Kidney epithelial cell (primary cell): ENCODE measurements around the gene MRPL3. TPM values are rescaled to one million over a fixed set of nuclear protein-coding genes. Genes with fewer than 3 reads are reported as not detected.

Experiments
- DNase-seq: peaks from one replicate; pipeline ENCODE4 v3.0.0-alpha.2; 2010; ENCODE audit warnings: low read depth
- H3K27me3 ChIP-seq: 2 replicates; pipeline ENCODE4 v1.6.0; 2011; ENCODE audit warnings: low read length; ENCODE audit not compliant: control insufficient read depth, insufficient read depth
- H3K36me3 ChIP-seq: 2 replicates; pipeline ENCODE4 v1.5.1; 2011; ENCODE audit warnings: low read length; ENCODE audit not compliant: control insufficient read depth, insufficient read depth
- H3K4me3 ChIP-seq: 2 replicates; pipeline ENCODE4 v1.5.1; 2011; ENCODE audit warnings: low read depth, mild to moderate bottlenecking, control low read depth, low read length
- total RNA-seq: library from RNA; depleted of rRNA; stranded (reverse); fragments of >200 nt; gene quantifications from 2 replicates; pipeline ENCODE4 v1.2.3, GENCODE V29; 2015
- TF ChIP-seq, protein P1 (sequence below): IDR thresholded peaks from 2 replicates; pipeline ENCODE4 v1.5.1; 2011; ENCODE audit warnings: mild to moderate bottlenecking, moderate library complexity, low read length, control low read depth, inconsistent platforms; ENCODE audit not compliant: insufficient read depth, poor library complexity, severe bottlenecking

The MRPL3 gene
- 105 and 132 TPM in 2 replicates for total RNA-seq

DNA sequence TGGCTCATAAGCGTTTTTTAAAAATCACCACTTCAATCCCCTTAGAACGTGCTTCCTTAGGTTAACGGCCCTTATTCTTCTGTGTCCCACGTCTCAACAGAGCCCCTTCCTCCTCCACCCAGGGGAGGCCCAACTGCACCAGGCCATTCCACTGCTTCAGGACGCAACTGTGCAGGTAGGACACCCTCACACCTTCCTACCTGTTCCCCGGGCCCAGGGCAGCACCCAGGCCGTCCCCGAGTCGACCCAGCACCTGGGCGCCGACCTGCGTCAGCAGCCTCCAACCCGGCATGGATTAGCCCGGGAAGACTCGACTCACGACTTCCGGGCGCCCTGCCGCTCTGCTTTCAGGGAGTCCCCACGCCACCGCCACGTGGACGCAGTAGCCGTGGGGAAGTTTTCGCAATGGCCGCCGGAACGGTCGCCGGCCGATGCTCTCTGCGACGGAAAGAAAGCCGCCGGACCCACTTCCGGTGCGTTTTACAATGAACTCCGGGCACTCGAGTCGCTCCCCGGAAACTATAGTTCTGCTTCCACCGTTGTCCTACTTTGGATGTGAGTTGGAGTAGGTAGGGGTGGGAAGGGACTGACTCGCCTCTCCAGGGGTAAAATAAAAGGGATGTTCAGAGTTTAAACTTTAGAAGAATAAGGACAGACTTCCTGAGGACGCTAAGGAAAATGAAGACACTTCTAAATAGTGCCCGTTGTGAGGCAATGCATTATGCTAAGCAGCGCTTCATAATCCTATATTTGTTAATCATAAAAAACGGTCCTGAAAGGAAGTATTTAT is at the start of gene MRPL3:
TSS of gene MRPL3 (minus strand) at position 442 of the 790 bp plus-strand sequence. CDS start at position 292, 150 bp downstream.
- Histone ChIP-seq H3K4me3 (peak within 1 kb of the TSS; percentile 75), H3K27me3 (no peaks in the 10 kb centered on the region), H3K36me3 (no peaks in the 10 kb centered on the region)
- TF ChIP-seq, protein P1, sequence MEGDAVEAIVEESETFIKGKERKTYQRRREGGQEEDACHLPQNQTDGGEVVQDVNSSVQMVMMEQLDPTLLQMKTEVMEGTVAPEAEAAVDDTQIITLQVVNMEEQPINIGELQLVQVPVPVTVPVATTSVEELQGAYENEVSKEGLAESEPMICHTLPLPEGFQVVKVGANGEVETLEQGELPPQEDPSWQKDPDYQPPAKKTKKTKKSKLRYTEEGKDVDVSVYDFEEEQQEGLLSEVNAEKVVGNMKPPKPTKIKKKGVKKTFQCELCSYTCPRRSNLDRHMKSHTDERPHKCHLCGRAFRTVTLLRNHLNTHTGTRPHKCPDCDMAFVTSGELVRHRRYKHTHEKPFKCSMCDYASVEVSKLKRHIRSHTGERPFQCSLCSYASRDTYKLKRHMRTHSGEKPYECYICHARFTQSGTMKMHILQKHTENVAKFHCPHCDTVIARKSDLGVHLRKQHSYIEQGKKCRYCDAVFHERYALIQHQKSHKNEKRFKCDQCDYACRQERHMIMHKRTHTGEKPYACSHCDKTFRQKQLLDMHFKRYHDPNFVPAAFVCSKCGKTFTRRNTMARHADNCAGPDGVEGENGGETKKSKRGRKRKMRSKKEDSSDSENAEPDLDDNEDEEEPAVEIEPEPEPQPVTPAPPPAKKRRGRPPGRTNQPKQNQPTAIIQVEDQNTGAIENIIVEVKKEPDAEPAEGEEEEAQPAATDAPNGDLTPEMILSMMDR, result no peak
- peak; percentile 37 for DNase-seq

- no peak for DNase-seq
- H3K27me3 ChIP-seq, result no peaks in the 10 kb centered on the region
- no peak overlapping the region for H3K4me3 ChIP-seq
- no peaks in the 10 kb centered on the region for H3K36me3 ChIP-seq
- TF ChIP-seq, protein P1, result no peak
These were observed 49.0 kb upstream of the MRPL3 start for GRCh38 chr3:131551761-131552160.

- no peak overlapping the region for H3K4me3 ChIP-seq
- TF ChIP-seq, protein P1, result no peak
- no peaks in the 10 kb centered on the region for H3K36me3 ChIP-seq
- DNase-seq, result no peak
- H3K27me3 ChIP-seq, result no peaks in the 10 kb centered on the region
These were observed 48.0 kb upstream of the MRPL3 start for GRCh38 chr3:131550562-131551465.

- no peaks in the 10 kb centered on the region for H3K36me3 ChIP-seq
- H3K27me3 ChIP-seq, result no peaks in the 10 kb centered on the region
- DNase-seq, result no peak
- TF ChIP-seq, protein P1, result peak; percentile 48
- no peak overlapping the region for H3K4me3 ChIP-seq
These were observed 46.6 kb upstream of the MRPL3 start for GRCh38 chr3:131549340-131549739.

GRCh38 chr3:131547585-131547984 is 44.8 kb upstream of the MRPL3 start:
- no peak overlapping the region for H3K4me3 ChIP-seq
- TF ChIP-seq, protein P1, result no peak
- DNase-seq, result no peak

More at GRCh38 chr3:131547585-131547984, 44.8 kb upstream of the MRPL3 start:
- H3K27me3 ChIP-seq, result no peaks in the 10 kb centered on the region
- no peaks in the 10 kb centered on the region for H3K36me3 ChIP-seq
